ENCODE measurements around the gene RAP2C.

The RAP2C gene

GRCh38 chrX:132219343-132219768 lies at the start of gene RAP2C:
Gene RAP2C, minus strand, starts transcription at chrX:132219447. Its CDS starts 2,179 bp downstream, at chrX:132217268.
- DNase-seq (ENCODE audit: low read depth, low spot score) = no peak

GRCh38 chrX:132267392-132267791 lies 48.1 kb upstream of the RAP2C start:
- DNase-seq (ENCODE audit: low read depth, low spot score) = no peak

- no peak for DNase-seq (ENCODE audit: low read depth, low spot score)
Measured at GRCh38 chrX:132266583-132267355, 47.5 kb upstream of the RAP2C start.

GRCh38 chrX:132263127-132263526 lies 43.9 kb upstream of the RAP2C start:
- DNase-seq (ENCODE audit: low read depth, low spot score) = no peak

- no peak for DNase-seq (ENCODE audit: low read depth, low spot score)
Measured at GRCh38 chrX:132258509-132258908, 39.3 kb upstream of the RAP2C start.

GRCh38 chrX:132257116-132257515 lies 37.9 kb upstream of the RAP2C start:
- DNase-seq (ENCODE audit: low read depth, low spot score) = no peak

- no peak for DNase-seq (ENCODE audit: low read depth, low spot score)
Measured at GRCh38 chrX:132236121-132236520, 16.9 kb upstream of the RAP2C start.

GRCh38 chrX:132235488-132235887 lies 16.2 kb upstream of the RAP2C start:
- DNase-seq (ENCODE audit: low read depth, low spot score) = no peak

- DNase-seq (ENCODE audit: low read depth, low spot score) = no peak
Measured at GRCh38 chrX:132231587-132231986, 12.3 kb upstream of the RAP2C start.

- no peak for DNase-seq (ENCODE audit: low read depth, low spot score)
Measured at GRCh38 chrX:132227383-132228112, 8.3 kb upstream of the RAP2C start.

- no peak for DNase-seq (ENCODE audit: low read depth, low spot score)
Measured at GRCh38 chrX:132226169-132226568, 6.9 kb upstream of the RAP2C start.

- DNase-seq (ENCODE audit: low read depth, low spot score) = no peak
Measured at GRCh38 chrX:132218100-132218812, 991 bp downstream of the RAP2C start.

GRCh38 chrX:132217203-132218073 lies 1.8 kb downstream of the RAP2C start:
- peak; percentile 17 for DNase-seq (ENCODE audit: low read depth, low spot score)

- no peak for DNase-seq (ENCODE audit: low read depth, low spot score)
Measured at GRCh38 chrX:132216806-132217202, 2.4 kb downstream of the RAP2C start.

- DNase-seq (ENCODE audit: low read depth, low spot score) = no peak
Measured at GRCh38 chrX:132216283-132216682, 3.0 kb downstream of the RAP2C start.

- DNase-seq (ENCODE audit: low read depth, low spot score) = no peak
Measured at GRCh38 chrX:132214518-132214917, 4.7 kb downstream of the RAP2C start.

- no peak for DNase-seq (ENCODE audit: low read depth, low spot score)
Measured at GRCh38 chrX:132209527-132209926, 9.7 kb downstream of the RAP2C start.

GRCh38 chrX:132208422-132208821 lies 10.8 kb downstream of the RAP2C start:
- DNase-seq (ENCODE audit: low read depth, low spot score) = no peak

GRCh38 chrX:132207996-132208395 lies 11.3 kb downstream of the RAP2C start:
- no peak for DNase-seq (ENCODE audit: low read depth, low spot score)

- DNase-seq (ENCODE audit: low read depth, low spot score) = no peak
Measured at GRCh38 chrX:132206259-132206658, 13.0 kb downstream of the RAP2C start.

- no peak for DNase-seq (ENCODE audit: low read depth, low spot score)
Measured at GRCh38 chrX:132204629-132205028, 14.6 kb downstream of the RAP2C start.
